RPMI7951 (cell line): ENCODE data around the gene DPP4. TPM values are rescaled to one million over a fixed set of nuclear protein-coding genes. Genes with fewer than 3 reads are reported as not detected.
A peak's percentile ranks its signal among the peaks of the same experiment; 100 is the strongest.

ENCODE experiments used
- DNase-seq: peaks from one replicate; pipeline ENCODE4 v3.0.0-alpha.2; 2012; ENCODE audit warnings: low read depth
- total RNA-seq: library from RNA; depleted of rRNA; stranded (reverse); fragments of >200 nt; shearing (Covaris generic); gene quantifications from 2 replicates; pipeline ENCODE4 v1.2.3, GENCODE V29; 2014

The DPP4 gene
- total RNA-seq, 1 experiment from 2014 or later = 3.1 TPM

DNA sequence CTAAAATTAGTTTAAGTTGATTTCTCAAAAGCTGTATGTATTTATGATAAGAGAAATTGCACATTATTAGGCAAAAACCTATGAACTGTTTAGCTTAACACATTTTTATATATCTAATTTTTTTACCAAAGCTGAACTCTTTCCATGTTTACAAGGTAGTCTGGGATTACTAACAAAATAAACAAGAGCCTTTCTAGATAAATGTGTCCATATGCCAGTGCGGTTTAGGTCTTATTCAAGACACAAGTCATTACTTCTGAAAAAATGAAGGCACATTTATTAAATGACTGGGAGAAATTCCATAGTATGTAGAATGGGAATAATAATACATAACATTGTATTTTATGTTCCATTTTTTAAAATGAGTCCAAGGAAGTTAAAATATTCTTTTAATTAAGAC, 82.0 kb downstream of the DPP4 start:
- DNase-seq = no peak

- peak; percentile 94 for DNase-seq
Measured at GRCh38 chr2:161990741-161991140, 83.3 kb downstream of the DPP4 start.

DNA sequence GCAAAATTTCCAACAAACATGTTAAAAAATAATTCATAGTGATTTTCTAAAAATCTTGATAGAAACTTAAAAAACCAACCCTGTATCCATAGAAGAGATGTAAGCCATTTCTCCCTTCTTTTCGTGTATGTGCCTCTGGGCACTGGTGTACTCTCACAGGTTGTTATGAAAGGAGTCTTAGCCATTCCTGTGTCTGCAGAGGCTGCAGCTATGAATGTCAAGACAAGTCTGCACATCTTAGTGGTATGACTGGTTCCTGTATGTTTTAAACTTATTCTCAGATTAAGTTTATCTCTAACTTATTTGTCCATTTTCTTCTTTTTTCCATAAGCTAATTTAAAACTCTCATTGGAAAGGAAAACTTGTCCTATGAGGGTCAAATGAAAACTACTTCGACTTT, 84.0 kb downstream of the DPP4 start:
- DNase-seq = no peak

DNA sequence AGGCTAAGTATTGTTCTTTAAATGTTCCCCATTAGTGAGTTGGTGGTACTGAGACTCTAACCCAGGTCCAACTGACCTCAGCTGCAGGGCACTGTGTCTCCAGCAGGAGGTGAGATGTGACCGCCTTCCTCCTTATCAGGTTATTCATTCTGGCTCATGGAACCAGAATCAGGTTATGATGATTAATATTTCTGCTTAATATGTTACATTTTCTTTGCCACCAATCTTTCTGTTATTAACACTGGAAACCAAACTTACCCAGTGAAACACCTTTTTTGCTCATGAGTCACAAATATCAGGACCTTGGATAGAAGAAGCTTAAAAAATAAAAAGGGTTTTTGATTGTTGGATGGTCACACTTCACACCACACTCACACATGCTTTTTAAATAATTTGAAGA, 85.4 kb downstream of the DPP4 start:
- no peak for DNase-seq

DNA sequence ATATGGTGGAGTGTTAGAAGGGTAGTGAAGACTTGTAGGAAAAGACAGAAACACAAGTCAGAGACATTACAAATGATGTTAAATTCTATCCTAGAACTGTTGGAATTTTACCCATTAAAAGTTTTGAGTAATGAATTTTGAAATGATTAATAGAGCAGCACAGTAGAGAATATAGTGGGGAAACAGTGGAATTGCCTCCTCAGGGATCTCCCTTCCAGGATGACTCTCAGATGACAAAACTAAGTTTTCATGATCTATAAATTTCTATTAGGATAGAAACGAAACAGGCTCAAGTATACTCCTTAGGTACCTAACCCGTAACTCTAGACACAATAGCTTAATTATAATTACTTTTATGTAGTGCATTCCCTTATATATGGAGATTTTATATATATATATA, 86.7 kb downstream of the DPP4 start:
- DNase-seq = no peak

- DNase-seq = peak; percentile 28
Measured at GRCh38 chr2:161983866-161984265, 90.1 kb downstream of the DPP4 start.

GRCh38 chr2:161983331-161983651, 90.7 kb downstream of the DPP4 start:
- peak; percentile 28 for DNase-seq

GRCh38 chr2:161982548-161983330, 91.3 kb downstream of the DPP4 start:
- DNase-seq = peak; percentile 42

DNA sequence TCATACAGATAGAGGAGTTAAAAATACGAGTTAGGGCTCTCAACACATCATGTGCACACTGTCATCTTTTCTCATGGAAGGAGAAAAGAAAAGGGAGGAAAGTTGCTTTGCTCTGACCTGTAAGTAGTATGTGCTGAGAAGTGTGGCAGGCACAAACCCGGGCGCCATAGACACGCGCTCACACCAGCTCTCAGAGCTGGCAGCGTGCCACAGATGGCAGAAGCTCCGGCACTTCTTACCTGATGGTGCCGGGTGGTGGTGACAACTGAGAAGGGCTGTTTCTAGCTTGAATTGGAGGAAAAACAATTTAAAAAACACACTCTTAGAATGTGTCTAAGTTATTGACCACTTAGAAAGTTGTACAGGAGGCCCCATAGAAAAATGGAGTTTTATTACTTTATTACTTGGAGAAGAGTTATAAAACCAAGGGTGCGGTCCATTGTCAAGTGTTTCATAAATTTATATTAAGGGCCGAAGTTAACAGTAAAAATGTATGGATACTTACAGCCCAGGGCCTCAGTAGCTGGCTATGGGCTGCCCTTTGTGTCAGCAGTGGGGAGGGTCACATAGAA, 92.2 kb downstream of the DPP4 start:
- DNase-seq = no peak

DNA sequence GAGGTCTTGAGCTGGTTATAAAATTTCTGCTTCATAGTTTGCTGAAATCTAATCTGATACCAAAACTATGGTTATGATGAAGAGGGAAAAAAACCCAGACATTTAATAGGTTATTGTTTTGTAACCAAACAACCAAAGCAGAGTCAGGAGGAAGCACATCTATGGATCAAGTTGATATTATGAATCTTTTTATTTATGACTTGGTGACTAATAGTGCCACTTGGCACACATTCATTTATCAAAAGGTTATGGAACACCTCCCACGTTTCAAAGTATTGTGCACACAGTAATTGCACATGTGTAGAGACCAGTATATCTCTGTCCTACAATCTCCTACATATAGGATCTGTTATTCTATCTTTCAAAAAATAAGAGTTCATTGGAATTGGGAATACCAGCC, 93.0 kb downstream of the DPP4 start:
- no peak for DNase-seq

DNA sequence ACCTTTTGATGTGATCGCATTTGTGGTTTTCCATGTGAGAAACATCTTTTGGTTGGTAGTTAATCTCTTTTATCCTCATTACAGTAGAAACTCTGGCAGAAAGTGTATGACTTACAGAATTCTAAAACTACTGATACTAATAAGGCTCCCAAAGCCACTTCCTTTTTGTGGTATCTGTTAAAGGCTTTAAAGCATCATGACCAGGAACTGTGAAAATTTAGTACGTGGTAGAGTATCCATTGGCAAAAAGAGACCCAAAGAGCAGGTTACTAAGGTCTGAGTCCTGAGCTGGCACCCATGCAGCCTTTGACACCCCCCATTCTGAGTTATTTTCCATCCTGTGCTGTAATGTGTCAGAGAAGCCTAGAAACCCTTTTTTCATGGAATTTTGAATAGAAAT, 94.5 kb downstream of the DPP4 start:
- no peak for DNase-seq

GRCh38 chr2:161977926-161978325, 96.1 kb downstream of the DPP4 start:
- DNase-seq = peak; percentile 41

GRCh38 chr2:161976917-161977316, 97.1 kb downstream of the DPP4 start:
- DNase-seq = no peak

DNA sequence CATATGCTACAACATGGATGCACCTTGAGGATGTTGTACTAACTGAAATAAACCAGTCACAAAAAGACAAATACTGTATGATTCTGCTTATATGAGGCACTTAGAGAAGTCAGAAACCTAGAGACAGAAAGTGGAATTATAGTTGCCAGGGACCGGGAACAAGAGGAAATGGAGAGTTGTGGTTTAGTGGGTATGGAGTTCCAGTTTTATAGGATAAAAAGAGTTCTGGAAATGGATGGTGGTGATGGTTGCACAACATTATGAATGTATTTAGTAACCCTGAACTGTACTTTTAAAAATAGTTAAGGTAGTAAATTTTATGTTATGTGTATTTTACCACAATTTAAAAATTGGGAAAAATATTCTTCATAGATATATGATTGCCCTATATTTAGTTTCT, 97.7 kb downstream of the DPP4 start:
- peak; percentile 45 for DNase-seq

GRCh38 chr2:161975813-161976160, 98.2 kb downstream of the DPP4 start:
- no peak for DNase-seq

GRCh38 chr2:161975062-161975812, 98.8 kb downstream of the DPP4 start:
- no peak for DNase-seq

- DNase-seq = no peak
Measured at GRCh38 chr2:161974461-161974860, 99.6 kb downstream of the DPP4 start.

- no peak for DNase-seq
Measured at GRCh38 chr2:161972866-161973265, 101.1 kb downstream of the DPP4 start.

DNA sequence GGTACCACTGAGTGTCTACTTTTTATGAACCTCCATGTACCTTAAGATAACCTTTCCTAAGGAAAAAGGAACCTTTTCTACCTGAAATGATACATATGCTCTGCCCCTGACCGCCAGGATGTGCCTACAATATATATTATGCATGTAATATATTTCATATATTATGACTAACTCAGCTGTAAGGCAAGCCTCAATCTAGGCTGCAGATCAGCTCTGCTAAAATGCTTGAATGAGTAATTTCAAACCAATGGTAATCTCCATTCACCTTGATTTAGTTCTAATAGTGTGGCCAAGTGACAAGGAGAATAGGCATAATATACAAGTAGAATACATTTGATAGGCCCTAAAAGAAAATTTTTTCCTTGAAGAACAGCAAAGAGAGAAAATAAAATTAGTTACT, 101.8 kb downstream of the DPP4 start:
- DNase-seq = no peak

DNA sequence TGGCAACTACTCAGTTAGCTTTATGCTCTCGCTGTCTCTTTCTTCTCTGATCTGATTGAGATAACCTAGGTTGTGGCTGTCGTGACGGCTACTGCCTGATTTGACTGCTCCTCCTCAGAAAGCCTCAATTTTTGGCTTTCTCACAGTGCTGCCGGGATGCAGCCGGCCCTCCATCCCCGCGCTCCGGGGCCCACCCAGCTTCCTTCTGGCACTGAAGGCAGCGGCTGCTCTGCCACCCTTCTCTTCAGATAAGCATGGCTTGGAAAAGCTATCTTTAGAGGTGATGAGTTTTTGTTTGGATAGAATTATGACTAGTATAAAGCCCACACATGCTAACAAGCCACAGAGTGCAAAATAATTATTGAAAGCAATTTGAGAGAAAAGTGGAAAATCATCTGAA, 102.5 kb downstream of the DPP4 start:
- DNase-seq = no peak

- no peak for DNase-seq
Measured at GRCh38 chr2:161969159-161969558, 104.9 kb downstream of the DPP4 start.

DNA sequence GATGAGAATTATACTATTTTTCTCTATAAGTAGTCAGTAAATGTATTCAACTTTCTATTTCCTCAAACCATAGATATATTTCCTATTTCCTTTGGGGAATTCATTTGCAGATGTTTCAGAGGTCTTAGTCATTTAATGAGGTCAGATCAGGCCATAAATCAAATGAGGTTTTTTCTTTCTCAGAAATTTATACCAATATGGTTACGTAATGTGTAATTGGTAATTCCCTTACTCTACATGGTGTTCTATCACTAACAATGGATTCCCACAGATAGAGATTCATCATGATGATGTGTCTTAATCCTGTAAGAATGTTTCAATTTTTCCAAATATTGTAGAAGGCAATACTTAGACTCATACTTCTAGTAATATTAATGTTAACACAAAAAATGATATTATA, 108.0 kb downstream of the DPP4 start:
- DNase-seq = peak; percentile 49

DNA sequence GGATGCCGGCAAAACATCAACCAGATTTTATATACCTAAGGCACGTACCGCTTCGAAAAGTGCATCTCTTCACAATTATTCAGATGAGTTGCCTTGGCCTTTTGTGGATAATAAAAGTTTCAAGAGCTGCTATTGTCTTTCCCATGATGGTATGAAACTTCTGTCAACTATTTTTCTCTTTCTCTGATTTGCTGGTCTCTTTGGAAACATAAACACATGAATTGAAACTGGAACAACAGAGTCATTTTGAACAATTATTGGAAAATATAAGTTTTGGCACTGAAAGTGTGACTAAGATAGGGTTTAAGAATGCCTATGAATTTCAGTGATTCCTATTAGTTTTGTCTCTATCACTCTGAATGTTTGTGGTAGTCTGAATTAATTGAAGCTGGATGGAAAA, 109.9 kb downstream of the DPP4 start:
- no peak for DNase-seq
